ENCODE results near the gene TFAP2B.

The TFAP2B gene

DNA sequence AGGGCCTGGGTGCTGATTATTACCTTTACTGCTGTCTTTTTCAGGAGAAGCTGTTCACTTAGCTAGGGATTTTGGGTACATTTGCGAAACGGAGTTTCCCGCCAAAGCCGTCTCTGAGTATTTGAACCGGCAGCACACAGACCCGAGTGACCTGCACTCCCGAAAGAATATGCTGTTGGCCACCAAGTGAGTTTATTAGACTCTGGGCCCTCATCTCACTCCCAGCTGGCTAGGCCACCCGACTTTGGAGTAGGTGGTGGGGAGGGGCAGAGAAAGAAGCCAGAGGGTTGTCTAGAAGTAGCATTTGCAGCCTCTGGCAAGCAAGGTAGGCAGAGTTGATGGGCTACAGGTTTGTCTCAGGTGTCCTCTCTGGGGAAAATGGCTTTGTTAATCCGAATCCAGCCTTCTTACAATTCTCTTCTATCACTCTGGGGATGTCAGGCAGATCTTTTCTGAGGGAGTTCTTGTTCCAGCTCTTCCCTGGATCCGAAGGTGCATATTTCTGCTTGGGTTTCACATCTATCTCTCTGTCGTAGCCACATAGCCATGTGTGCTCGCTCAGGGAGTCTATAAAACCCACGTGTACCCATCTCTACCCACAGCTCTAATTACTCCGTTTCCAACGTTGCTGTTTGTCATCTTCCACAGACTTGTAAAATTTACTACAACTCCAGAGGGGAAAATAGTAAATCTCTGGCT is 21.6 kb downstream of the TFAP2B start:
- no peaks in the 10 kb centered on the region for H3K36me3 ChIP-seq
- H3K4me3 ChIP-seq (ENCODE audit: low read depth, low read length): no peak overlapping the region
- DNase-seq: no peak
- no peaks in the 10 kb centered on the region for H3K27me3 ChIP-seq (ENCODE audit: insufficient read depth, low read depth, severe bottlenecking)
- H3K27ac ChIP-seq: no peak overlapping the region
- TF ChIP-seq, protein P1, sequence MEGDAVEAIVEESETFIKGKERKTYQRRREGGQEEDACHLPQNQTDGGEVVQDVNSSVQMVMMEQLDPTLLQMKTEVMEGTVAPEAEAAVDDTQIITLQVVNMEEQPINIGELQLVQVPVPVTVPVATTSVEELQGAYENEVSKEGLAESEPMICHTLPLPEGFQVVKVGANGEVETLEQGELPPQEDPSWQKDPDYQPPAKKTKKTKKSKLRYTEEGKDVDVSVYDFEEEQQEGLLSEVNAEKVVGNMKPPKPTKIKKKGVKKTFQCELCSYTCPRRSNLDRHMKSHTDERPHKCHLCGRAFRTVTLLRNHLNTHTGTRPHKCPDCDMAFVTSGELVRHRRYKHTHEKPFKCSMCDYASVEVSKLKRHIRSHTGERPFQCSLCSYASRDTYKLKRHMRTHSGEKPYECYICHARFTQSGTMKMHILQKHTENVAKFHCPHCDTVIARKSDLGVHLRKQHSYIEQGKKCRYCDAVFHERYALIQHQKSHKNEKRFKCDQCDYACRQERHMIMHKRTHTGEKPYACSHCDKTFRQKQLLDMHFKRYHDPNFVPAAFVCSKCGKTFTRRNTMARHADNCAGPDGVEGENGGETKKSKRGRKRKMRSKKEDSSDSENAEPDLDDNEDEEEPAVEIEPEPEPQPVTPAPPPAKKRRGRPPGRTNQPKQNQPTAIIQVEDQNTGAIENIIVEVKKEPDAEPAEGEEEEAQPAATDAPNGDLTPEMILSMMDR (IDR thresholded peaks at IDR 0.05; ENCODE audit: low read depth, low read length): no peak
- no peaks in the 10 kb centered on the region for H3K9me3 ChIP-seq (ENCODE audit: severe bottlenecking)

DNA sequence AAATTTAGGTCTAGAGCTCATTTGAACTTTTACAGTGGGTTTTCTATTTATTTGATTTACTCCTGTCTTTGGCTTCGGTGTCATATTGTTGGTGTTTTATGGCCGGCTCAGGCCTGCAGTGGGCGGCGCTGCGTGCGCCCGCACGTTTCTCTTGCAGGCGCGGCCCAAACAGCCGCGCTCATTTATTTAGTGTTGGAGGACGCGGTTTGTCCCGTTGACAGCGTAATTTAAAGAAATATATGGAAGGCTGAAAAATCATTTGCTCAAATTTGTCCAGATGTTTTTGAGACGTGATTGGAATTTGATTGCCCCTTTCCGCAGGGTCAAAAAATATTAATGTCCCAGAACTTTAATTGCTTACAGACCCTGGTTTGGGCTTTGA is 22.1 kb downstream of the TFAP2B start:
- Histone ChIP-seq H3K36me3 (no peaks in the 10 kb centered on the region), H3K4me3 (ENCODE audit: low read depth, low read length) (no peak overlapping the region), H3K9me3 (ENCODE audit: severe bottlenecking) (no peaks in the 10 kb centered on the region), H3K27me3 (ENCODE audit: insufficient read depth, low read depth, severe bottlenecking) (no peaks in the 10 kb centered on the region), H3K27ac (no peak overlapping the region)
- DNase-seq: no peak
- TF ChIP-seq, protein P1 (IDR thresholded peaks at IDR 0.05; ENCODE audit: low read depth, low read length): no peak

DNA sequence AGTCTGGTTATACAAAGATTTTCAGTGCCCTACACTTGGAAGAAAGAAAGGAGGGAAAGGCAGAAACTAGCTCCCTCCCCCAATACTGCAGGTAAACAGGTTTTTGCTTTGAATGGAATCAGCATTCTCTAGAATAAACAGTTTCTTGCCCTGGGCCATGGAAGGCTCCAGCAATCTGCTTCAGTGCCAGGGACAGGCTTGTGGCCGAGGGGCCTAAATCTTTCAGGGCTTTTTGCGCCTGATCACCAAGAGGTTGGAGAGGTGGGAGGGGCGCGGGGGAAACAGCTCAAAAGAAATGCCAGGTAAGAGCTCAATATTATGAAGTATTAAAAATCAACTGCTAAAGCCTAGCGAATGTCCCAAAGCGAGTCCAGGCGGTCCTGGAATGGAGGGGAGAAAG is 23.8 kb downstream of the TFAP2B start:
- H3K27ac ChIP-seq: no peak overlapping the region
- TF ChIP-seq, protein P1 (IDR thresholded peaks at IDR 0.05; ENCODE audit: low read depth, low read length): no peak
- no peaks in the 10 kb centered on the region for H3K9me3 ChIP-seq (ENCODE audit: severe bottlenecking)
- DNase-seq: no peak
- H3K4me3 ChIP-seq (ENCODE audit: low read depth, low read length): no peak overlapping the region
- H3K27me3 ChIP-seq (ENCODE audit: insufficient read depth, low read depth, severe bottlenecking): no peaks in the 10 kb centered on the region
- no peaks in the 10 kb centered on the region for H3K36me3 ChIP-seq

DNA sequence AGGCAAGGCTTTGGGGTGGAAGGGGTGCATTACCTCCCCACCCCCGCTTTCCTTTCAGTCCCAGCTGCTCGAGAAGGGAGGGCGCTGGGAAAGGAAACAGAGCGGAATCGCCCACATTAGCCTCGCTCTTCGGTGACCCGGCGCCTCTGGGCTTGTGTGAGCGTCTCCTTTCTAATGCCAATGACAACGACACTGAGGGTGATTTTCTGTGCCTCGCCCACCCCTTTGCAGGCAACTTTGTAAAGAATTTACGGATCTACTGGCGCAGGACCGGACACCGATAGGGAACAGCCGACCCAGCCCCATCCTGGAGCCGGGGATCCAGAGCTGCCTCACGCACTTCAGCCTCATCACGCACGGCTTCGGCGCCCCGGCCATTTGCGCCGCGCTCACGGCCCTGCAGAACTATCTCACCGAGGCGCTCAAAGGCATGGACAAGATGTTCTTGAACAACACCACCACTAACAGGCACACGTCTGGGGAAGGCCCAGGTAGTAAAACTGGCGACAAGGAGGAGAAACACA is 24.3 kb downstream of the TFAP2B start:
- no peak for DNase-seq
- no peaks in the 10 kb centered on the region for H3K27me3 ChIP-seq (ENCODE audit: insufficient read depth, low read depth, severe bottlenecking)
- no peak overlapping the region for H3K4me3 ChIP-seq (ENCODE audit: low read depth, low read length)
- no peak overlapping the region for H3K27ac ChIP-seq
- TF ChIP-seq, protein P1 (IDR thresholded peaks at IDR 0.05; ENCODE audit: low read depth, low read length): no peak
- no peaks in the 10 kb centered on the region for H3K36me3 ChIP-seq
- no peaks in the 10 kb centered on the region for H3K9me3 ChIP-seq (ENCODE audit: severe bottlenecking)

DNA sequence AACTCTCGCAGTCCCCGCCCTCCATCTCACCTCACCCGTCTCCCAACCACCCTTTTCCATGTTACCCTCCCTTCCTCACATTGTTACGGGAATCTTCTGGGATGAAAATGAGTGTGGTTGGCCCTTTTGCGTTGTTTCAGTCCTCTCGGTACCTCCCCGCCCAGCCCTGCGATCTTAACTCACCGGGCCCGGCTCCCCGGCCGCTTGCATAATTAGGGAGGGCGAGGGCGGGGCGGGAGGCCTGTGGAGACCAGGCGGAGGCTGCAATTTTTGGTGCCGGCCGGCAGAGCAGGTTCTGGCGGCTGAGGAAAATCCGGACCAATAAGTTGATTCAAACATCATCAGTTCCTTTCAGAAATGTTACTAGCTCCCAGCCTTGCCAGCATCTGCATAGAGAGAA is 25.2 kb downstream of the TFAP2B start:
- TF ChIP-seq, protein P1 (IDR thresholded peaks at IDR 0.05; ENCODE audit: low read depth, low read length): no peak
- Histone ChIP-seq H3K4me3 (ENCODE audit: low read depth, low read length) (no peak overlapping the region), H3K27me3 (ENCODE audit: insufficient read depth, low read depth, severe bottlenecking) (no peaks in the 10 kb centered on the region), H3K27ac (no peak overlapping the region), H3K36me3 (no peaks in the 10 kb centered on the region), H3K9me3 (ENCODE audit: severe bottlenecking) (no peaks in the 10 kb centered on the region)
- DNase-seq: no peak

Measured in WERI-Rb-1 (cell line).